H1 (cell line): ENCODE measurements around the gene PDSS1. TPM values are rescaled to one million over a fixed set of nuclear protein-coding genes. Genes with fewer than 3 reads are reported as not detected.

Source experiments
- CTCF ChIA-PET: fragments of 300-600 bp; sonication (Branson Sonifier 250); formaldehyde crosslinking; loops from one replicate; lab custom pipeline; 2021; ENCODE audit not compliant: partially characterized antibody; lab: Charles Lee
- POLR2A ChIA-PET: fragments of 300-600 bp; sonication (Branson Sonifier 250); formaldehyde crosslinking; loops from one replicate; lab custom pipeline; 2021; ENCODE audit warnings: inconsistent platforms; ENCODE audit not compliant: partially characterized antibody; lab: Charles Lee
- DNase-seq, 2 experiments: peaks; one replicate each; pipeline versions ENCODE4 v3.0.0 to v3.0.0-alpha.2; 2010 to 2022; ENCODE audit warnings: low spot score in 2 of 2, low read depth in 1 of 2, mixed read lengths in 1 of 2
- FAIRE-seq: peaks from 2 replicates; lab custom pipeline; 2011; peaks lifted over from hg19 to GRCh38; lab: Jason Lieb, UNC
- H2AFZ ChIP-seq: 2 replicates; pipeline ENCODE4 v1.8.1; 2012; ENCODE audit warnings: low read length, inconsistent platforms
- H2AK5ac ChIP-seq: 2 replicates; pipeline ENCODE4 v1.6.1; 2013; ENCODE audit warnings: low read depth, low read length
- H2BK120ac ChIP-seq: replicated peaks from 2 replicates; pipeline ENCODE3; 2013; ENCODE audit warnings: low read depth, low read length, inconsistent platforms
- H2BK12ac ChIP-seq: 2 replicates; pipeline ENCODE4 v1.6.1; 2013; ENCODE audit warnings: low read depth, low read length
- H2BK15ac ChIP-seq: 2 replicates; pipeline ENCODE4 v1.6.1; 2013; ENCODE audit warnings: low read length
- H2BK20ac ChIP-seq: 2 replicates; pipeline ENCODE4 v1.6.1; 2013; ENCODE audit warnings: low read length
- H2BK5ac ChIP-seq: 2 replicates; pipeline ENCODE4 v1.6.1; 2013; ENCODE audit warnings: low read depth, low read length
- H3K14ac ChIP-seq: 2 replicates; pipeline ENCODE4 v1.6.1; 2013; ENCODE audit warnings: inconsistent platforms; ENCODE audit not compliant: insufficient read length
- H3K18ac ChIP-seq: 2 replicates; pipeline ENCODE4 v1.6.1; 2013; ENCODE audit warnings: low read length; ENCODE audit errors: extremely low read depth
- H3K23ac ChIP-seq: 2 replicates; pipeline ENCODE4 v1.6.1; 2013; ENCODE audit warnings: inconsistent platforms; ENCODE audit not compliant: insufficient read length
- H3K23me2 ChIP-seq: 2 replicates; pipeline ENCODE4 v1.6.1; 2013; ENCODE audit warnings: low read depth, low read length
- H3K27ac ChIP-seq: 2 replicates; pipeline ENCODE4 v1.6.1; 2011; ENCODE audit warnings: low read depth, low read length, inconsistent platforms
- H3K27me3 ChIP-seq, 4 experiments: replicated peaks in 1 of 4; 1 replicate in 1 of 4; 2 replicates in 3 of 4; pipeline versions ENCODE4 v1.6.1 to v1.8.1; 2011 to 2013; ENCODE audit warnings: low read length in 3 of 4, mild to moderate bottlenecking in 3 of 4, inconsistent platforms in 2 of 4, mixed read lengths in 2 of 4, moderate library complexity in 1 of 4; ENCODE audit not compliant: control insufficient read depth in 3 of 4, insufficient read depth in 3 of 4; ENCODE audit errors: extremely low read depth in 1 of 4
- H3K36me3 ChIP-seq, 4 experiments: 2 replicates each; pipeline versions ENCODE4 v1.6.1 to v1.8.1; 2011 to 2013; ENCODE audit warnings: mild to moderate bottlenecking in 4 of 4, low read length in 3 of 4, moderate library complexity in 2 of 4, control low read depth in 1 of 4, inconsistent platforms in 1 of 4; ENCODE audit not compliant: insufficient read depth in 4 of 4, control insufficient read depth in 2 of 4
- H3K4ac ChIP-seq: replicated peaks from 2 replicates; pipeline ENCODE3; 2013; ENCODE audit warnings: low read length, low read depth, mixed read lengths, inconsistent platforms; ENCODE audit not compliant: insufficient read length
- H3K4me1 ChIP-seq, 4 experiments: replicated peaks in 1 of 4; 1 replicate in 1 of 4; 2 replicates in 3 of 4; pipeline versions ENCODE4 v1.6.1 to v1.8.1; 2011 to 2013; ENCODE audit warnings: low read length in 3 of 4, inconsistent platforms in 2 of 4, mixed read lengths in 1 of 4; ENCODE audit not compliant: insufficient read depth in 4 of 4, control insufficient read depth in 3 of 4
- H3K4me2 ChIP-seq, 2 experiments: 2 replicates each; pipeline versions ENCODE4 v1.6.1 to v1.8.1; 2011 to 2013; ENCODE audit warnings: low read depth in 2 of 2, low read length in 2 of 2, control low read depth in 1 of 2, inconsistent platforms in 1 of 2, mild to moderate bottlenecking in 1 of 2; ENCODE audit not compliant: insufficient read depth in 1 of 2
- H3K4me3 ChIP-seq, 4 experiments: fragments of 200-600, 300-600 bp in 1 of 4; sonication (generic), shearing (Covaris generic), sonication (Bioruptor Twin) in 1 of 4; 2 replicates each; pipeline versions ENCODE4 v1.5.1 to v1.8.1; 2011 to 2016; ENCODE audit warnings: low read length in 4 of 4, low read depth in 3 of 4, control low read depth in 2 of 4, inconsistent platforms in 2 of 4, mild to moderate bottlenecking in 2 of 4, mixed read lengths in 1 of 4, moderate library complexity in 1 of 4; ENCODE audit not compliant: insufficient read depth in 2 of 4; ENCODE audit errors: extremely low read depth in 1 of 4
- H3K56ac ChIP-seq: replicated peaks from 2 replicates; pipeline ENCODE3; 2013; ENCODE audit warnings: low read depth, mild to moderate bottlenecking, mixed read lengths, low read length, inconsistent platforms; ENCODE audit not compliant: insufficient read length
- H3K79me1 ChIP-seq: 2 replicates; pipeline ENCODE4 v1.6.1; 2013; ENCODE audit warnings: low read depth, low read length, control low read depth
- H3K79me2 ChIP-seq, 2 experiments: 2 replicates each; pipeline versions ENCODE4 v1.6.1 to v1.8.1; 2012 to 2013; ENCODE audit warnings: low read length in 2 of 2, mild to moderate bottlenecking in 2 of 2, inconsistent platforms in 1 of 2; ENCODE audit not compliant: insufficient read depth in 2 of 2, control insufficient read depth in 1 of 2
- H3K9ac ChIP-seq, 4 experiments: replicated peaks in 1 of 4; 1 replicate in 1 of 4; 2 replicates in 3 of 4; pipeline versions ENCODE4 v1.6.1 to v1.8.1; 2011 to 2013; ENCODE audit warnings: low read depth in 3 of 4, low read length in 3 of 4, control low read depth in 2 of 4, mild to moderate bottlenecking in 2 of 4, moderate library complexity in 2 of 4, inconsistent platforms in 1 of 4; ENCODE audit errors: extremely low read depth in 1 of 4
- H3K9me3 ChIP-seq, 2 experiments: 2 replicates each; pipeline versions ENCODE4 v1.6.1 to v1.8.1; 2012 to 2013; ENCODE audit warnings: mild to moderate bottlenecking in 2 of 2, moderate library complexity in 2 of 2, control low read depth in 1 of 2, inconsistent platforms in 1 of 2, low read depth in 1 of 2, low read length in 1 of 2, mixed read lengths in 1 of 2; ENCODE audit not compliant: insufficient read depth in 2 of 2
- H4K20me1 ChIP-seq, 2 experiments: replicated peaks in 1 of 2; 2 replicates each; pipeline versions ENCODE3 to v1.8.1; 2011 to 2013; ENCODE audit warnings: inconsistent platforms in 2 of 2, low read length in 2 of 2, mild to moderate bottlenecking in 1 of 2; ENCODE audit not compliant: insufficient read depth in 2 of 2, control insufficient read depth in 1 of 2
- H4K5ac ChIP-seq: 2 replicates; pipeline ENCODE4 v1.6.1; 2013; ENCODE audit warnings: low read length, low read depth, mixed read lengths, inconsistent platforms; ENCODE audit not compliant: insufficient read length
- H4K8ac ChIP-seq: 2 replicates; pipeline ENCODE4 v1.8.0; 2013; ENCODE audit warnings: mild to moderate bottlenecking, moderate library complexity, low read length, inconsistent platforms; ENCODE audit not compliant: insufficient read depth; ENCODE audit errors: extremely low read depth
- H4K91ac ChIP-seq: replicated peaks from 2 replicates; pipeline ENCODE3; 2013; ENCODE audit warnings: low read length, mixed read lengths, inconsistent platforms; ENCODE audit not compliant: insufficient read length
- CHD1 ChIP-seq: IDR thresholded peaks from 2 replicates; pipeline ENCODE4 v1.6.1; 2012; ENCODE audit warnings: low read depth, low read length, improper control_type of control experiment
- HDAC2 ChIP-seq, 2 experiments: fragments of 300-600 bp in 1 of 2; sonication (generic) in 1 of 2; IDR thresholded peaks; 2 replicates each; pipeline ENCODE4 v1.6.1; 2011 to 2012; ENCODE audit warnings: low read depth in 2 of 2, low read length in 2 of 2, mild to moderate bottlenecking in 2 of 2, moderate library complexity in 2 of 2, borderline replicate concordance in 1 of 2, inconsistent platforms in 1 of 2
- KDM4A ChIP-seq: IDR thresholded peaks from one replicate; pipeline ENCODE4 v1.7.1; 2012; ENCODE audit warnings: low read depth, mild to moderate bottlenecking, moderate library complexity, low read length, inconsistent platforms; ENCODE audit not compliant: severe bottlenecking
- SAP30 ChIP-seq: fragments of 300-600 bp; sonication (generic); IDR thresholded peaks from 2 replicates; pipeline ENCODE4 v1.7.1; 2012; ENCODE audit warnings: low read length, moderate library complexity, mild to moderate bottlenecking, inconsistent platforms; ENCODE audit not compliant: insufficient read depth, insufficient replicate concordance
- SP2 ChIP-seq: IDR thresholded peaks from 2 replicates; pipeline ENCODE4 v1.6.1; 2012; ENCODE audit warnings: mild to moderate bottlenecking, low read length, inconsistent platforms
- SRF ChIP-seq: IDR thresholded peaks from 2 replicates; pipeline ENCODE4 v1.6.1; 2011; ENCODE audit warnings: mild to moderate bottlenecking, low read depth, low read length, moderate library complexity
- TCF12 ChIP-seq: IDR thresholded peaks from 2 replicates; pipeline ENCODE4 v1.6.1; 2011; ENCODE audit warnings: low read depth, mild to moderate bottlenecking, low read length
- WGBS, 2 experiments: shearing (Covaris generic) in 1 of 2; methylation state at CpG; one replicate each; pipeline versions ENCODE4 v1.1.6 to v1.1.7; 2013 to 2015; ENCODE audit warnings: low lambda C conversion rate in 2 of 2, mixed read lengths in 2 of 2, inconsistent platforms in 1 of 2, low coverage in 1 of 2, missing lambda C conversion rate in 1 of 2; ENCODE audit not compliant: insufficient replicate concordance in 2 of 2, insufficient coverage in 1 of 2, insufficient read length in 1 of 2; ENCODE audit errors: extremely low coverage in 1 of 2, missing lambda C conversion rate in 1 of 2; 5-methylcytosine and 5-hydroxymethylcytosine counted together
- polyA plus RNA-seq, 7 experiments: library from polyadenylated mRNA; depleted of rRNA in 3 of 7; stranded (reverse) in 5 of 7; unstranded in 2 of 7; fragments of >200 nt in 5 of 7; fragments of 200-250 nt in 2 of 7; gene quantifications; 1 replicate in 5 of 7; 2 replicates in 1 of 7; 4 replicates in 1 of 7; pipeline versions ENCODE4 v1.2.1 to v1.2.3, GENCODE V29; 2011 to 2013; ENCODE audit warnings: missing spikeins in 2 of 7, mixed read lengths in 2 of 7
- total RNA-seq: library from RNA; stranded (reverse); fragmentation: NEBNext Ultra II Directional; extraction: Animal tissue kit (Norgen Biotek cat#: 25700); gene quantifications from 2 replicates; pipeline ENCODE4 v1.2.1, GENCODE V29; 2021
- TF ChIP-seq, protein P1 (sequence below): IDR thresholded peaks from 2 replicates; pipeline ENCODE4 v1.6.1; 2011; ENCODE audit warnings: low read depth, mild to moderate bottlenecking, low read length; ENCODE audit not compliant: insufficient read depth
- TF ChIP-seq, protein P2 (sequence below): IDR thresholded peaks from 2 replicates; pipeline ENCODE4 v1.6.1; 2012; ENCODE audit warnings: inconsistent platforms

The PDSS1 gene
- total and polyA plus RNA-seq, 2 of the 8 experiments (the other 6 are each of a cell fraction or from before 2014, with no cell fraction given), result 21.3 to 26.0 TPM

DNA sequence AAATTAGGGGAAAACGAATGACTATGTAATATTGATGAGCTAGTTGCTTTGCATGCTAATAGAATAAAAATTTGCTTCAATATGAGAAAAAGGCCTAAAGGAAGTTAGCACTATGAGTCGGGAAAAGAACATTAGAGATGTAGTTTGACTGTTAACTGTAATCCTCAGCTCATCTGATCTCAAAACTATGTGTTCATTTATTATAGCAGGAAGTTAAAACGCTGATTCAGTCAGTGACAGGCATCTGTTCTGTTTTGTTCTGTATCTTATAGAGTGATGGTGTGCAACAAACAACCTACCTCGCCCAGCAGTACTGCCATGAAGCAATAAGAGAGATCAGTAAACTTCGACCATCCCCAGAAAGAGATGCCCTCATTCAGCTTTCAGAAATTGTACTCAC is 48.6 kb downstream of the PDSS1 start:
- Histone ChIP-seq H3K14ac (no peak overlapping the region), H3K4me2 (no peak overlapping the region), H2BK120ac (no peak overlapping the region), H2BK12ac (no peak overlapping the region), H2BK15ac (no peak overlapping the region), H4K8ac (no peak overlapping the region), H4K91ac (no peak overlapping the region), H3K79me1 (no peaks in the 10 kb centered on the region), H3K4me3 (no peak overlapping the region), H4K20me1 (no peaks in the 10 kb centered on the region), H3K23me2 (no peaks in the 10 kb centered on the region), H3K79me2 (no peaks in the 10 kb centered on the region), H3K56ac (no peak overlapping the region), H3K36me3 (peaks cover 0 to 60% (median 12%) of the 10 kb centered on the region in 4 experiments; a peak in 5 of 8 replicates), H3K27ac (no peak overlapping the region), H3K18ac (no peak overlapping the region), H3K4ac (no peak overlapping the region), H2BK5ac (no peak overlapping the region), H2BK20ac (no peak overlapping the region), H3K4me1 (peaks cover 0 to 2% (median 0%) of the 10 kb centered on the region in 4 experiments; a peak in 1 of 7 replicates), H3K9me3 (no peaks in the 10 kb centered on the region), H2AK5ac (no peak overlapping the region), H2AFZ (no peak overlapping the region), H3K27me3 (no peaks in the 10 kb centered on the region), H3K23ac (no peak overlapping the region), H3K9ac (no peak overlapping the region), H4K5ac (no peak overlapping the region)
- POLR2A ChIA-PET, result interaction anchor here (0.6 kb wide), 1 partner anchor 24 kb away, joined by 4 read pairs; no protein-coding TSS in a partner anchor
- no peak for DNase-seq
- WGBS, 2 experiments, result 96% methylated on average over 5 of the region's 5 CpGs; no CpG with 5 or more reads in 1 of the 2 experiments
- TF ChIP-seq SP2, result no peak
- TF ChIP-seq, protein P1, sequence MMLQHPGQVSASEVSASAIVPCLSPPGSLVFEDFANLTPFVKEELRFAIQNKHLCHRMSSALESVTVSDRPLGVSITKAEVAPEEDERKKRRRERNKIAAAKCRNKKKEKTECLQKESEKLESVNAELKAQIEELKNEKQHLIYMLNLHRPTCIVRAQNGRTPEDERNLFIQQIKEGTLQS, result no peak
- no peak for TF ChIP-seq TCF12
- TF ChIP-seq KDM4A, result no peak
- TF ChIP-seq SRF, result no peak
- TF ChIP-seq, protein P2, sequence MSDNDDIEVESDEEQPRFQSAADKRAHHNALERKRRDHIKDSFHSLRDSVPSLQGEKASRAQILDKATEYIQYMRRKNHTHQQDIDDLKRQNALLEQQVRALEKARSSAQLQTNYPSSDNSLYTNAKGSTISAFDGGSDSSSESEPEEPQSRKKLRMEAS, result no peak
- no peak for TF ChIP-seq SAP30
- no peak for TF ChIP-seq CHD1
- no peak for TF ChIP-seq HDAC2 (IDR thresholded peaks at IDR 0.05; ENCODE audit: borderline replicate concordance in 1 of 2, low read depth in 2 of 2, low read length in 2 of 2)
- no peak for FAIRE-seq
- CTCF ChIA-PET, result interaction anchor here (0.6 to 1.0 kb wide), 3 partner anchors 128 to 144 kb away, joined by 3 to 5 read pairs (median 3); no protein-coding TSS in a partner anchor
